ENCODE data around the gene PHYKPL.
A peak's percentile ranks its signal among the peaks of the same experiment; 100 is the strongest.

PHYKPL gene

DNA sequence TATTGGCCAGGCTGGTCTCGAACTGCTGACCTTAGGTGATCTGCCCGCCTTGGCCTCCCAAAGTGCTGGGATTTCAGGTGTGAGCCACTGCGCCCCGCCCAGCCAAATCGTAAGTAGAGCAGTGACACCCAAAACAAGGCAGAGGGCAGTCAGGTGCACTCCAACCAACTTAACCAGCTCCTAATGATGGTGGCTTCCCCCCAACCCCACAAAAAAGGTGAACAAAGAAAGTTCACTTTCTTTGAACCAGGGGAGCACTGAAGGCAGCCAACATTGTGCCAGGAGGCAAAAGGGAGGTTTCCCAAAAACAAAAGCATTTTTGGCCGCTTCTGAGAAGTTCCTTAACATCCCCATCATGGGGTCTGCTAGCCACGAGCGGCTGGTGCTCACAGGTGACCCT, 55.0 kb downstream of the PHYKPL start:
- H3K27ac ChIP-seq: no peak overlapping the region
- H3K27me3 ChIP-seq: no peaks in the 10 kb centered on the region
- no peak overlapping the region for H3K9ac ChIP-seq
- H3K36me3 ChIP-seq: no peaks in the 10 kb centered on the region
- H3K4me3 ChIP-seq: no peak overlapping the region
- H3K4me1 ChIP-seq: peaks cover 7 to 13% (median 10%) of the 10 kb centered on the region in 10 experiments; a peak in 19 of 20 replicates
- TF ChIP-seq Cebpa-rat (IDR thresholded peaks at IDR 0.05): no peak
- H4K20me1 ChIP-seq: no peaks in the 10 kb centered on the region
- no peak overlapping the region for H3K4me2 ChIP-seq
- 0 out of 22 replicates have a peak, but pooled peaks cover 0 to 4% (median 0%) of the 10 kb centered on the region in 11 experiments for H3K9me3 ChIP-seq (replicated peaks in 1 of 11)

DNA sequence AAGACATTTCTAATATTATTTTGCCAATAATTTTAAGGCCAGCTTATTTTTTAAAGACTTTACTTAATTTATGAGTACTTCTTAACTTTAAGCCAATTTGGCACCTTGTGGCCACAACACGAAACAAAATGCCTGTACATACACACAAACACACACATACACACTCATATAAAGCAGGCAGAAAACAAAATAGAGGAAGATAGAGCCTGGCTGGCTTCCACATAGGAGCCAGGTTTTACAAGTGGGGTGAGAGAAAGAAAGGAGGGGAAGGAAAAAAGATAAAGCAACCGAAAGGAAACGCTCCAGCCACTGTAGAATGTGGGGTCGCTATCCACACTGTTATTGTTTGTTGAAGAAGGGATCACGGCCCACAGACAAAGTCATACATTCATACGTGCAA, 55.8 kb downstream of the PHYKPL start:
- H3K4me2 ChIP-seq: no peak overlapping the region
- no peaks in the 10 kb centered on the region for H3K27me3 ChIP-seq
- H3K9me3 ChIP-seq (replicated peaks in 1 of 11): 0 out of 22 replicates have a peak, but pooled peaks cover 0 to 4% (median 0%) of the 10 kb centered on the region in 11 experiments
- no peaks in the 10 kb centered on the region for H3K36me3 ChIP-seq
- H3K27ac ChIP-seq: no peak overlapping the region
- H4K20me1 ChIP-seq: no peaks in the 10 kb centered on the region
- TF ChIP-seq Cebpa-rat (IDR thresholded peaks at IDR 0.05): no peak
- H3K4me3 ChIP-seq: no peak overlapping the region
- no peak overlapping the region for H3K9ac ChIP-seq
- peaks cover 0 to 5% (median 3%) of the 10 kb centered on the region in 10 experiments; a peak in 18 of 20 replicates for H3K4me1 ChIP-seq

DNA sequence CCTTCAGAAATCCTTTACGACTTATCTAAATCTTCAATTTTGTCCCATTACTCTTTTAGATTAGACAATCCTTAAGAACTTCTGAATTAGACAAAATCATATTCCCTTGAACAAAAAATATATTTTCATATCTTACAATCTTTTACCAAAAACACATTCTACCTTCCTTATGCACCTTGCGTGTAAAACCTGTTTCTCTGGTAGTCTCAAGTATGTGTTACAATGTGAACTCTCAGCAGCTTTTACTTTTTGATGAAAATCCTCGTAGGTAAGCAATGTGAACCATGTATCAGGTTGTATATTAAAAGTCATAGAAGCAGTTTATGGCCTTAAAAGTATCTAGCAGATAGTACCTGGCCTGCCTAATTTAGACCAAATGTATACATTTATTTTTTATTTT, 58.1 kb downstream of the PHYKPL start:
- Histone ChIP-seq H3K27ac (no peak overlapping the region), H3K4me2 (no peak overlapping the region), H3K4me1 (no peaks in the 10 kb centered on the region), H3K36me3 (no peaks in the 10 kb centered on the region), H4K20me1 (no peaks in the 10 kb centered on the region), H3K4me3 (no peak overlapping the region), H3K9me3 (replicated peaks in 1 of 11) (0 out of 22 replicates have a peak, but pooled peaks cover 0 to 1% (median 0%) of the 10 kb centered on the region in 11 experiments), H3K27me3 (no peaks in the 10 kb centered on the region), H3K9ac (no peak overlapping the region)
- no peak for TF ChIP-seq Cebpa-rat (IDR thresholded peaks at IDR 0.05)

DNA sequence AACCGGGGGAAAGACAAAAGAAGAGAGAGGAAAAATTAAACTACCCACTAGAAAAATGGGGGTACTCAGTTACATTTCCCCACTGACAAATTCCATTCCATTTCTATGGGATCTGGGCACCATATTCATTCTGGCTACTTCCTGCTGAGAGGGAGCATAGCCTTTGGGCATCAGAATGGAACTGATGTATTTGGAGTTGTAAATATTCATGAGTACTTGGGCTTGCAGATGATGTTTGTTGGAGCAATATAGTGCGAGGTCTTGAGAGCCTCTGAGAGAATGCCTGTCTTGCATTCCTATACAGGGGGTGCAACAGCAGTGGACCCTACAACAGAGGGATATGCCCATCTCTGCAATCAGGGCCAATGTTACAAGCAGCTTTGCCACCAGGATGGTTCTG, 62.1 kb downstream of the PHYKPL start:
- no peak overlapping the region for H3K4me3 ChIP-seq
- TF ChIP-seq Cebpa-rat (IDR thresholded peaks at IDR 0.05): no peak

DNA sequence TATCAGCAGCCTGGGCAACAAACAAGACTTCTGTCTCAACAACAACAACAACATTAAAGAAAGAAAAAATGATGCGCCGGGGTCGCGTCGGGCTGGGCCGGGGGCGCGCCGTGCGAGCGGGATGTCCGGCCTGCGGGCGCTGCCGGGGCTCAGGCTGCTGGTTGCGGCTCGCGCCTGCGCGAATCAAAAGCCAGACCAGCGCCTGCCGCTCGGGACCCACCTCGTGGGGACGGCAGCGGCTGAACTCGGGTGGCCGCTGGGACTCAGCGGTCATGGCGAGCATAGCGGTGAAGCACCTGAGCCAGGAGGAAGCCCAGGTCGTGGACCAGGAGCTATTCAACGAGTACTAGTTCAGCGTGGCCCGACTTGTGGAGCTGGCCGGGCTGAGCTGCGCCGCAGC, 67.0 kb downstream of the PHYKPL start:
- Histone ChIP-seq H3K4me2 (no peak overlapping the region), H3K9me3 (replicated peaks in 1 of 11) (no peaks in the 10 kb centered on the region), H4K20me1 (no peaks in the 10 kb centered on the region), H3K27ac (no peak overlapping the region), H3K9ac (no peak overlapping the region), H3K4me1 (peaks cover 0 to 12% (median 3%) of the 10 kb centered on the region in 10 experiments; a peak in 8 of 20 replicates), H3K27me3 (no peaks in the 10 kb centered on the region), H3K4me3 (no peak overlapping the region), H3K36me3 (no peaks in the 10 kb centered on the region)
- TF ChIP-seq Cebpa-rat (IDR thresholded peaks at IDR 0.05): no peak

More for the DNA sequence above, 62.1 kb downstream of the PHYKPL start:
- H3K27me3 ChIP-seq: no peaks in the 10 kb centered on the region
- H3K4me2 ChIP-seq: no peak overlapping the region
- no peaks in the 10 kb centered on the region for H3K36me3 ChIP-seq
- H3K4me1 ChIP-seq: no peaks in the 10 kb centered on the region; a peak in 1 of 20 replicates
- H4K20me1 ChIP-seq: no peaks in the 10 kb centered on the region
- H3K9me3 ChIP-seq (replicated peaks in 1 of 11): no peaks in the 10 kb centered on the region
- no peak overlapping the region for H3K27ac ChIP-seq
- no peak overlapping the region for H3K9ac ChIP-seq

DNA sequence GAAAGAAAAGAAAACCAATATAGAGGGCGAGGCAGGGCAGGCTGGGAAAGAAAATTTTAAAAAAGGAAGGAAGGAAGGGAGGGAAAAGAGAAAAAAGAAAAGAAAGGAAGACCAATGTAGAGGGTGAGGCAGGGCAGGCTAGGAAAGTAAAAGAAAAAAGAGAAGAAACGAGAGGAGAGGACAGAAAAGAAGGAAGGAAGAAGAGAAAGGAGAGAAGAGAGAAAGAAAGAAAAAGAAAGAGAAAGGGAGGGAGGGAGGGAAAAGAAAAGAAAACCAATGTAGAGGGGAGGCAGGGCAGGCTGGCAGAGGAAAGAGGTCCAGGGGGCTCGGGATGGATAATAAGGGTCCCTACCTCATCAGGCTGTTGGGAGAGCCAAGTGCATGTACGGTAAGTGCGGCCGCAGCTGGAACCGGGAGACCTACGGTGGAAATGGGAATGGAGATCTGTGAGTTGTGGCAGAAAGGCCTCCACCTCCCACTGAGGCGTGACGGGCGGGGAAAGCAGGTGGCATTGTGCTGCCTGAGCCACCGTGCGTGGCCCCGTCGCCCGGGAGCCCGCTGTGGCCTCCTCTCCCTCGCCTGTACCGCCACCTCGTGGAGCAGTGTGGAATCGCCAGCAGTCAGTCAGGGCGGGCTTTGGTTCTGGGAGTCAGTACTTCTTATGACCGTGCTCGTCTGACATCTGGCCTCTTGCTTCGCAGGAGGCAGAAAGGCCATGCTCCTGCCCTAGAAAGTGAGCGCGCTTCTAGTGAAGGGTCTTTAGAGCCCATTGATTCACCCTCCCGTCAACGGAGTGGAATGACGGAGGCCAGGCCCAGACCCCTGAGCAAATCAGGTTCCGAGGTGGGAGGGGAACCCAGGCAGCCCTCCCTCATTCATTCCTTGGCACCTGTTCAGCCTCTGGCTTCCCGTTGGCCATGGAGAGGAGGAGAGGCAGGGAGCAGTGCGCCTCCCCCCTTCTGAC, 68.5 kb downstream of the PHYKPL start:
- Histone ChIP-seq H3K4me3 (peak overlapping the region in 6 of 10 experiments; percentile 24 to 61 (median 40); a peak in 7 of 20 replicates), H3K9ac (peak overlapping the region in 3 of 11 experiments; percentile 6 to 41 (median 10); a peak in 4 of 22 replicates)

DNA sequence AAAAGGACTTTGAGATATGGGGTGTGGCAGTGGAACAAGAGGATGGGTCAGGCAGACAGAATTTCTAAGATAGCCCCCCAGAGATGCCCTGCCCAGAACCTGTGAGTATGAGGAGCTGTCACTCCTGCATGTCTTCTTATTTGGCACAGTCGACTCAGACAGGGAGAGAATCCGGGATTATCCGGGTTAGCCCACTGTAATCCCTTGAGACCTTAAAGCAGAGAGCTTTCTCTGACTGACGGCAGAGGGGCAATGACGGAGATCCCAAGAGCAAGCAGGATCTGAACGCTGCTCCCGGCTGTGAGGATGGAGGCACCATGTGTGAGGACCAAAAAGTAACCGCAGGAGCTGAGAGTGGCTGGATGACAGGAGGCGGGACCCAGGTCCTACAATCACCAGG, 70.1 kb downstream of the PHYKPL start:
- H3K9me3 ChIP-seq (replicated peaks in 1 of 11): no peaks in the 10 kb centered on the region
- no peak for TF ChIP-seq Cebpa-rat (IDR thresholded peaks at IDR 0.05)
- no peak overlapping the region for H3K27ac ChIP-seq
- H3K36me3 ChIP-seq: no peaks in the 10 kb centered on the region
- H3K9ac ChIP-seq: 0 out of 22 replicates have a peak overlapping the region, but pooled peaks of 1 of the 11 experiments have one; percentile 3
- no peak overlapping the region for H3K4me3 ChIP-seq
- H3K4me1 ChIP-seq: peaks cover 0 to 22% (median 11%) of the 10 kb centered on the region in 10 experiments; a peak in 13 of 20 replicates
- no peaks in the 10 kb centered on the region for H3K27me3 ChIP-seq
- H3K4me2 ChIP-seq: no peak overlapping the region
- H4K20me1 ChIP-seq: no peaks in the 10 kb centered on the region

More for the DNA sequence above, 68.5 kb downstream of the PHYKPL start:
- no peak overlapping the region for H3K27ac ChIP-seq
- H3K36me3 ChIP-seq: no peaks in the 10 kb centered on the region
- H4K20me1 ChIP-seq: no peaks in the 10 kb centered on the region
- H3K4me2 ChIP-seq: peak overlapping the region; percentile 46 to 96 (median 71)
- no peaks in the 10 kb centered on the region for H3K9me3 ChIP-seq (replicated peaks in 1 of 11)
- peaks cover 0 to 22% (median 11%) of the 10 kb centered on the region in 10 experiments; a peak in 13 of 20 replicates for H3K4me1 ChIP-seq
- TF ChIP-seq Cebpa-rat (IDR thresholded peaks at IDR 0.05): no peak
- no peaks in the 10 kb centered on the region for H3K27me3 ChIP-seq

DNA sequence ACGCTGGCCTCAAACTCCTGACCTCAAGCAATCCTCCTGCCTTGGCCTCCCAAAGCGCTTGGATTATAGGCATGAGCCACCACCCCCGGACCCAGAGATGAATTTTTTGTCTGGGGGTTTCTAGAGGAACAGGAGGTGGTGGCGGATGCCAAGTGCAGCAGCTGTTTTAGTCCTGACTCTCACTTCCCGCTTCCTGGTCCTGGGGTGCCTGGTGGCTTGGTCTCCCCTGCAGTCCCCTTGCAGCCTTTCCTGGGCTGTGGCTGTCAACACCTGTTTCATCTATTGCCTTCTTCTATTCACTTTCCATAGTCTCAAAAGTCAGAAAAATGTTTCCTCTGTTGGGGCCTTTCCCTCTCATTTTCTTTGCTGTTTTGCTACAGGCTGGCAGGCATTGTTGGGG, 72.4 kb downstream of the PHYKPL start:
- no peak overlapping the region for H3K4me3 ChIP-seq
- H3K9ac ChIP-seq: no peak overlapping the region
- H3K27me3 ChIP-seq: no peaks in the 10 kb centered on the region
- H3K4me2 ChIP-seq: peak overlapping the region in 8 of 11 experiments; percentile 2 to 42 (median 27); a peak in 7 of 22 replicates
- TF ChIP-seq Cebpa-rat (IDR thresholded peaks at IDR 0.05): no peak
- no peaks in the 10 kb centered on the region for H4K20me1 ChIP-seq
- H3K36me3 ChIP-seq: no peaks in the 10 kb centered on the region
- H3K27ac ChIP-seq: no peak overlapping the region
- H3K9me3 ChIP-seq (replicated peaks in 1 of 11): no peaks in the 10 kb centered on the region
- peaks cover 0 to 29% (median 16%) of the 10 kb centered on the region in 10 experiments; a peak in 18 of 20 replicates for H3K4me1 ChIP-seq

Data from BLaER1 treated with 17β-estradiol and CSF1 and Interleukin-3, amounts not matched to agents 10 nM and 100 nM (cell line).